B cell (primary cell): ENCODE data around the gene TBC1D9B. TPM values are rescaled to one million over a fixed set of nuclear protein-coding genes. Genes with fewer than 3 reads are reported as not detected.

Experiments used
- ATAC-seq: fragments of 200-7000 bp; cut with Tn5 transposase; one replicate; pipeline ENCODE4 v1.10.0; 2021; ENCODE audit warnings: low read depth, mild to moderate bottlenecking, moderate number of reproducible peaks, moderate library complexity
- CTCF ChIA-PET: fragments of 350-600 bp; sonication (Branson Sonifier 250); formaldehyde crosslinking; loops from one replicate; lab custom pipeline; 2021; ENCODE audit warnings: antibody characterized with exemption, inconsistent platforms; lab: Charles Lee
- POLR2A ChIA-PET: fragments of 350-600 bp; sonication (Branson Sonifier 250); formaldehyde crosslinking; loops from one replicate; lab custom pipeline; 2021; ENCODE audit warnings: antibody characterized with exemption; lab: Charles Lee
- DNase-seq: peaks from one replicate; pipeline ENCODE4 v3.0.0; 2013
- H2AFZ ChIP-seq: 2 replicates; pipeline ENCODE4 v1.6.1; 2012; ENCODE audit warnings: mild to moderate bottlenecking, low read depth, low read length; ENCODE audit not compliant: insufficient read depth, poor library complexity, severe bottlenecking
- H3K27ac ChIP-seq, 2 donors: 1 replicate in 1 of 2; 2 replicates in 1 of 2; pipeline ENCODE4 v1.5.1; 2012 to 2013; ENCODE audit warnings: low read length in 2 of 2, mild to moderate bottlenecking in 2 of 2, moderate library complexity in 1 of 2
- H3K27me3 ChIP-seq, 4 experiments: fragments of 200-600 bp in 1 of 4; sonication (generic) in 1 of 4; replicated peaks in 1 of 4; 1 replicate in 2 of 4; 2 replicates in 2 of 4; pipeline versions ENCODE4 v1.6.1 to v1.7.0; 2013 to 2016; ENCODE audit warnings: low read length in 3 of 4, mild to moderate bottlenecking in 2 of 4, mixed read lengths in 1 of 4, moderate library complexity in 1 of 4; ENCODE audit not compliant: insufficient read depth in 4 of 4, control insufficient read depth in 3 of 4; ENCODE audit errors: control extremely low read depth in 1 of 4
- H3K36me3 ChIP-seq, 2 experiments: replicated peaks in 1 of 2; 1 replicate in 1 of 2; 2 replicates in 1 of 2; pipeline versions ENCODE4 v1.6.1 to v1.7.1; 2013; ENCODE audit warnings: low read length in 1 of 2; ENCODE audit not compliant: insufficient read depth in 2 of 2, control insufficient read depth in 1 of 2; ENCODE audit errors: control extremely low read depth in 1 of 2, extremely low read depth in 1 of 2
- H3K4me1 ChIP-seq, 2 donors: fragments of 200-600 bp in 1 of 2; sonication (generic) in 1 of 2; 1 replicate in 1 of 2; 2 replicates in 1 of 2; pipeline versions ENCODE4 v1.5.1 to v1.6.1; 2013 to 2017; ENCODE audit warnings: low read length in 2 of 2; ENCODE audit not compliant: control insufficient read depth in 2 of 2, insufficient read depth in 2 of 2
- H3K4me2 ChIP-seq: replicated peaks from 2 replicates; pipeline ENCODE3; 2012; ENCODE audit warnings: mild to moderate bottlenecking, low read depth, low read length; ENCODE audit not compliant: poor library complexity, severe bottlenecking
- H3K4me3 ChIP-seq, 5 experiments: fragments of 200-600 bp in 1 of 5; sonication (generic) in 1 of 5; 1 replicate in 3 of 5; 2 replicates in 2 of 5; pipeline versions ENCODE4 v1.5.1 to v1.7.0; 2011 to 2016; ENCODE audit warnings: low read length in 4 of 5, mild to moderate bottlenecking in 4 of 5, low read depth in 2 of 5, control low read depth in 1 of 5, moderate library complexity in 1 of 5; ENCODE audit not compliant: insufficient read depth in 1 of 5; ENCODE audit errors: control extremely low read depth in 1 of 5, extremely low read depth in 1 of 5
- H3K79me2 ChIP-seq: fragments of 200-600 bp; sonication (generic); one replicate; pipeline ENCODE4 v1.6.0; 2016; ENCODE audit warnings: low read length; ENCODE audit not compliant: control insufficient read depth, insufficient read depth
- H3K9ac ChIP-seq: fragments of 200-600 bp; sonication (generic); 2 replicates; pipeline ENCODE4 v1.6.1; 2017; ENCODE audit warnings: mild to moderate bottlenecking, low read length, moderate library complexity
- H3K9me3 ChIP-seq, 3 donors: one replicate each; pipeline versions ENCODE4 v1.6.1 to v1.7.1; 2013; ENCODE audit warnings: low read length in 2 of 3; ENCODE audit not compliant: control insufficient read depth in 2 of 3, insufficient read depth in 1 of 3; ENCODE audit errors: control extremely low read depth in 1 of 3
- H4K20me1 ChIP-seq: 2 replicates; pipeline ENCODE4 v1.6.0; 2012; ENCODE audit warnings: mild to moderate bottlenecking, low read length; ENCODE audit not compliant: insufficient read depth, control insufficient read depth, poor library complexity, severe bottlenecking
- H3K27ac Mint-ChIP-seq: one replicate; pipeline ENCODE4 v1.8.0; 2021; ENCODE audit warnings: mixed read lengths
- H3K27me3 Mint-ChIP-seq: one replicate; pipeline ENCODE4 v1.8.0; 2021; ENCODE audit warnings: mixed read lengths
- H3K4me1 Mint-ChIP-seq: one replicate; pipeline ENCODE4 v1.8.0; 2021; ENCODE audit warnings: mixed read lengths
- H3K4me3 Mint-ChIP-seq: one replicate; pipeline ENCODE4 v1.8.0; 2021; ENCODE audit warnings: mixed read lengths
- H3K9me3 Mint-ChIP-seq: one replicate; pipeline ENCODE4 v1.8.0; 2022; ENCODE audit warnings: mixed read lengths; ENCODE audit not compliant: insufficient read depth
- EZH2 ChIP-seq: IDR thresholded peaks from 2 replicates; pipeline ENCODE4 v1.6.1; 2012; ENCODE audit warnings: borderline replicate concordance, low read depth, mild to moderate bottlenecking, moderate library complexity, low read length; ENCODE audit not compliant: insufficient read depth, poor library complexity, severe bottlenecking
- WGBS: methylation state at CpG from one replicate; pipeline ENCODE4 v1.1.5; 2013; ENCODE audit warnings: missing lambda C conversion rate; ENCODE audit not compliant: insufficient coverage; 5-methylcytosine and 5-hydroxymethylcytosine counted together
- intact Hi-C: fragments of 100-400 bp; cut with micrococcal nuclease; formaldehyde crosslinking; loops from one replicate; pipeline ENCODE4 v1.10.0; 2022
- polyA plus RNA-seq: library from polyadenylated mRNA; depleted of rRNA; stranded (reverse); fragments of >200 nt; gene quantifications from 2 replicates; pipeline ENCODE4 v1.2.3, GENCODE V29; 2012
- total RNA-seq, 2 donors: library from RNA; stranded (reverse); fragments of 120-200 nt in 1 of 2; gene quantifications; 1 replicate in 1 of 2; 2 replicates in 1 of 2; pipeline versions ENCODE4 v1.2.3 to v1.2.4, GENCODE V29; 2013 to 2022
- TF ChIP-seq, protein P1 (sequence below): fragments of 200-600 bp; IDR thresholded peaks from one replicate; pipeline ENCODE4 v1.8.0; 2022; ENCODE audit warnings: antibody characterized with exemption, mild to moderate bottlenecking

TBC1D9B gene
- total and polyA plus RNA-seq, 2 donors (not counting 1 experiment from before 2014, with no cell fraction given), result 143 to 144 TPM

- no peaks in the 10 kb centered on the region for H3K27me3 ChIP-seq
- ChIA-PET POLR2A (interaction anchor here (0.6 to 0.8 kb wide), 3 partner anchors 57 to 121 kb away, joined by 3 read pairs; partner anchors contain the start of gene LTC4S), CTCF (interaction anchor here (1.1 to 3.8 kb wide), 4 partner anchors 9 to 150 kb away, joined by 3 to 17 read pairs (median 4); no protein-coding TSS in a partner anchor)
- H3K4me1 Mint-ChIP-seq, result peaks cover 18% of the 10 kb centered on the region
- peaks cover 5 to 20% of the 10 kb centered on the region in 2 donors for H3K4me1 ChIP-seq
- no peaks in the 10 kb centered on the region for H3K9me3 Mint-ChIP-seq
- intact Hi-C loops, result no loop called here
- no peaks in the 10 kb centered on the region for H4K20me1 ChIP-seq
- no peak overlapping the region for H3K27ac ChIP-seq
- no peak for DNase-seq
- H3K9ac ChIP-seq, result no peak overlapping the region
- ATAC-seq, result peak; percentile 20
- TF ChIP-seq, protein P1, sequence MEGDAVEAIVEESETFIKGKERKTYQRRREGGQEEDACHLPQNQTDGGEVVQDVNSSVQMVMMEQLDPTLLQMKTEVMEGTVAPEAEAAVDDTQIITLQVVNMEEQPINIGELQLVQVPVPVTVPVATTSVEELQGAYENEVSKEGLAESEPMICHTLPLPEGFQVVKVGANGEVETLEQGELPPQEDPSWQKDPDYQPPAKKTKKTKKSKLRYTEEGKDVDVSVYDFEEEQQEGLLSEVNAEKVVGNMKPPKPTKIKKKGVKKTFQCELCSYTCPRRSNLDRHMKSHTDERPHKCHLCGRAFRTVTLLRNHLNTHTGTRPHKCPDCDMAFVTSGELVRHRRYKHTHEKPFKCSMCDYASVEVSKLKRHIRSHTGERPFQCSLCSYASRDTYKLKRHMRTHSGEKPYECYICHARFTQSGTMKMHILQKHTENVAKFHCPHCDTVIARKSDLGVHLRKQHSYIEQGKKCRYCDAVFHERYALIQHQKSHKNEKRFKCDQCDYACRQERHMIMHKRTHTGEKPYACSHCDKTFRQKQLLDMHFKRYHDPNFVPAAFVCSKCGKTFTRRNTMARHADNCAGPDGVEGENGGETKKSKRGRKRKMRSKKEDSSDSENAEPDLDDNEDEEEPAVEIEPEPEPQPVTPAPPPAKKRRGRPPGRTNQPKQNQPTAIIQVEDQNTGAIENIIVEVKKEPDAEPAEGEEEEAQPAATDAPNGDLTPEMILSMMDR, result no peak
- TF ChIP-seq EZH2, result no peak
- no peak overlapping the region for H3K4me3 Mint-ChIP-seq
- H3K79me2 ChIP-seq, result peaks cover 8% of the 10 kb centered on the region
- no peak overlapping the region for H3K27ac Mint-ChIP-seq
- peak overlapping the region; percentile 40 for H2AFZ ChIP-seq
- WGBS, result 100% methylated on average over 1 of the region's 8 CpGs
- H3K27me3 Mint-ChIP-seq, result peaks cover 5% of the 10 kb centered on the region
- H3K4me2 ChIP-seq, result no peak overlapping the region
- no peak overlapping the region for H3K4me3 ChIP-seq
- H3K36me3 ChIP-seq, result no peaks in the 10 kb centered on the region
- peaks cover 0 to 7% (median 0%) of the 10 kb centered on the region in 3 donors for H3K9me3 ChIP-seq
These were observed 6.5 kb upstream of the TBC1D9B start for GRCh38 chr5:179914032-179914755.

GRCh38 chr5:179913461-179913860 is 5.8 kb upstream of the TBC1D9B start:
- POLR2A ChIA-PET, result no interaction called here
- no peak overlapping the region for H3K27ac Mint-ChIP-seq

More at GRCh38 chr5:179913461-179913860, 5.8 kb upstream of the TBC1D9B start:
- Histone ChIP-seq H3K4me1 (peaks cover 7 to 24% of the 10 kb centered on the region in 2 donors), H3K27ac (no peak overlapping the region), H3K79me2 (peaks cover 14% of the 10 kb centered on the region), H3K9me3 (peaks cover 0 to 7% (median 0%) of the 10 kb centered on the region in 3 donors), H3K36me3 (no peaks in the 10 kb centered on the region), H4K20me1 (no peaks in the 10 kb centered on the region), H3K4me3 (no peak overlapping the region), H2AFZ (no peak overlapping the region), H3K4me2 (no peak overlapping the region), H3K27me3 (no peaks in the 10 kb centered on the region), H3K9ac (no peak overlapping the region)
- peaks cover 5% of the 10 kb centered on the region for H3K27me3 Mint-ChIP-seq
- no peak for TF ChIP-seq EZH2
- TF ChIP-seq, protein P1, result no peak
- CTCF ChIA-PET, result interaction anchor here (1.1 to 3.8 kb wide), 3 partner anchors 10 to 62 kb away, joined by 3 to 17 read pairs (median 6); no protein-coding TSS in a partner anchor
- ATAC-seq (no peak), DNase-seq (no peak)
- 78% methylated on average over 9 of the region's 9 CpGs for WGBS
- intact Hi-C loops, result no loop called here
- H3K9me3 Mint-ChIP-seq, result no peaks in the 10 kb centered on the region
- no peak overlapping the region for H3K4me3 Mint-ChIP-seq
- H3K4me1 Mint-ChIP-seq, result peaks cover 18% of the 10 kb centered on the region
